ENCODE measurements around the gene HECW1. TPM values are rescaled to one million over a fixed set of nuclear protein-coding genes. Genes with fewer than 3 reads are reported as not detected.

Gene HECW1
- total RNA-seq, 1 donor from 2014 or later: not detected

GRCh38 chr7:43495572-43495971, 383.1 kb downstream of the HECW1 start:
- ATAC-seq (ENCODE audit: low read depth) (no peak), DNase-seq (no peak)
- TF ChIP-seq, protein P1, sequence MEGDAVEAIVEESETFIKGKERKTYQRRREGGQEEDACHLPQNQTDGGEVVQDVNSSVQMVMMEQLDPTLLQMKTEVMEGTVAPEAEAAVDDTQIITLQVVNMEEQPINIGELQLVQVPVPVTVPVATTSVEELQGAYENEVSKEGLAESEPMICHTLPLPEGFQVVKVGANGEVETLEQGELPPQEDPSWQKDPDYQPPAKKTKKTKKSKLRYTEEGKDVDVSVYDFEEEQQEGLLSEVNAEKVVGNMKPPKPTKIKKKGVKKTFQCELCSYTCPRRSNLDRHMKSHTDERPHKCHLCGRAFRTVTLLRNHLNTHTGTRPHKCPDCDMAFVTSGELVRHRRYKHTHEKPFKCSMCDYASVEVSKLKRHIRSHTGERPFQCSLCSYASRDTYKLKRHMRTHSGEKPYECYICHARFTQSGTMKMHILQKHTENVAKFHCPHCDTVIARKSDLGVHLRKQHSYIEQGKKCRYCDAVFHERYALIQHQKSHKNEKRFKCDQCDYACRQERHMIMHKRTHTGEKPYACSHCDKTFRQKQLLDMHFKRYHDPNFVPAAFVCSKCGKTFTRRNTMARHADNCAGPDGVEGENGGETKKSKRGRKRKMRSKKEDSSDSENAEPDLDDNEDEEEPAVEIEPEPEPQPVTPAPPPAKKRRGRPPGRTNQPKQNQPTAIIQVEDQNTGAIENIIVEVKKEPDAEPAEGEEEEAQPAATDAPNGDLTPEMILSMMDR (IDR thresholded peaks at IDR 0.05): no peak
- ChIA-PET CTCF (no interaction called here), POLR2A (no interaction called here)
- Mint-ChIP-seq H3K36me3 (ENCODE audit: low read depth) (no peaks in the 10 kb centered on the region), H3K27me3 (no peaks in the 10 kb centered on the region), H3K4me3 (no peak overlapping the region), H3K9me3 (no peaks in the 10 kb centered on the region), H3K4me1 (no peaks in the 10 kb centered on the region), H3K27ac (no peak overlapping the region)
- intact Hi-C loops (cut with micrococcal nuclease): no loop called here

- no peaks in the 10 kb centered on the region for H3K36me3 Mint-ChIP-seq (ENCODE audit: low read depth)
- DNase-seq: no peak
- intact Hi-C loops (cut with micrococcal nuclease): no loop called here
- H3K9me3 Mint-ChIP-seq: no peaks in the 10 kb centered on the region
- H3K27ac Mint-ChIP-seq: no peak overlapping the region
- H3K4me3 Mint-ChIP-seq: no peak overlapping the region
- H3K27me3 Mint-ChIP-seq: no peaks in the 10 kb centered on the region
- H3K4me1 Mint-ChIP-seq: no peaks in the 10 kb centered on the region
- TF ChIP-seq, protein P1 (IDR thresholded peaks at IDR 0.05): no peak
- no peak for ATAC-seq (ENCODE audit: low read depth)
- ChIA-PET POLR2A (no interaction called here), CTCF (no interaction called here)
Measured at GRCh38 chr7:43496596-43496995, 384.1 kb downstream of the HECW1 start.

- ChIA-PET CTCF (no interaction called here), POLR2A (no interaction called here)
- no peak overlapping the region for H3K27ac Mint-ChIP-seq
- no peaks in the 10 kb centered on the region for H3K36me3 Mint-ChIP-seq (ENCODE audit: low read depth)
- ATAC-seq (ENCODE audit: low read depth): no peak
- no peaks in the 10 kb centered on the region for H3K27me3 Mint-ChIP-seq
- TF ChIP-seq, protein P1 (IDR thresholded peaks at IDR 0.05): no peak
- no peaks in the 10 kb centered on the region for H3K9me3 Mint-ChIP-seq
- H3K4me3 Mint-ChIP-seq: no peak overlapping the region
- no peaks in the 10 kb centered on the region for H3K4me1 Mint-ChIP-seq
- no peak for DNase-seq
- intact Hi-C loops (cut with micrococcal nuclease): no loop called here
Measured at GRCh38 chr7:43501870-43502269, 389.4 kb downstream of the HECW1 start.

DNA sequence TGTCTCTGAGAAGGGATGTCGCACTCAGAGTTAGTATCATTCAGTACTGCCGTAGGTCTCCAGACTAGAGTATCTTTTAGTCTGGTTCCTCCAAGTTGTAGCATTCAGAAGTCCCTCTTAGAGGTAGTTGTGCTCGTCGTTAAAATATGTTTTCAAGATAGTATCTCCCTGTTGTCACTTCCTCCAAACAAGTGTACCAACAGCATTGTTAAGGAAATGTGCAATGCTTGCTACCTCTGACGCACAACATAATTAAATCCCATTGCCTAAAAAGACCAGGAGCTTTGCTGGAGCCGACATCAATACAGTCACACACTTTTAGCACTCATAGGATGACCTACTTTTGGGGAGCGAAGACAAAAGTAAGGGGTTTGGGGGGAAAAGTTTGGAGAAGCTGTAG, 390.5 kb downstream of the HECW1 start:
- H3K27ac Mint-ChIP-seq: no peak overlapping the region
- CTCF ChIA-PET: no interaction called here

DNA sequence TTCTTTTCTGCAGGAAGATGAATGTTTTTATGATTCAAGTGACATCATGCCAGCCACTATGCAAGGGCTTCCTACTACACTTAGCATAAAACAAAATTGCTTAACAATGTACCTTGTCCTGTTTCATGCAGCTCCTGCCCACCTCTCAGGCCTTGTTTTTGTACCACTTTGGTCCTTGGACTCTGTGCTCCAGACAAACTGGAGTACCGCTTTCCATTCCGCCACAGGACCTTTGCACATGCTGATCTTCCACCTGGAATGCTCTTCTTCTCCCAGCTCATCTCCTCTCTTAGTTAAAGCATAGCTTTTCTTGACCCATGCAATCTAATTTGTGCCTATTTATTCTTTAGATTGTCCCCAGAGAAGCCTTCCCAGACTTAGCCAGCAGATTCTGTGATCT, 393.0 kb downstream of the HECW1 start:
- H3K27ac Mint-ChIP-seq: no peak overlapping the region
- no peaks in the 10 kb centered on the region for H3K4me1 Mint-ChIP-seq
- intact Hi-C loops (cut with micrococcal nuclease): no loop called here
- no peak for ATAC-seq (ENCODE audit: low read depth)
- CTCF ChIA-PET: no interaction called here
- H3K4me3 Mint-ChIP-seq: no peak overlapping the region
- H3K27me3 Mint-ChIP-seq: peaks cover 7% of the 10 kb centered on the region
- no peaks in the 10 kb centered on the region for H3K9me3 Mint-ChIP-seq
- no peak for DNase-seq
- H3K36me3 Mint-ChIP-seq (ENCODE audit: low read depth): no peaks in the 10 kb centered on the region
- TF ChIP-seq, protein P1 (IDR thresholded peaks at IDR 0.05): no peak
- POLR2A ChIA-PET: no interaction called here

More for the DNA sequence above, 390.5 kb downstream of the HECW1 start:
- H3K27me3 Mint-ChIP-seq: peaks cover 5% of the 10 kb centered on the region
- H3K4me3 Mint-ChIP-seq: no peak overlapping the region
- no peak for DNase-seq
- no peaks in the 10 kb centered on the region for H3K9me3 Mint-ChIP-seq
- no peaks in the 10 kb centered on the region for H3K4me1 Mint-ChIP-seq
- no peak for ATAC-seq (ENCODE audit: low read depth)
- POLR2A ChIA-PET: no interaction called here
- H3K36me3 Mint-ChIP-seq (ENCODE audit: low read depth): no peaks in the 10 kb centered on the region
- intact Hi-C loops (cut with micrococcal nuclease): no loop called here
- TF ChIP-seq, protein P1 (IDR thresholded peaks at IDR 0.05): no peak
